Lower leg skin (tissue), 3 donors: ENCODE measurements around the gene ARAP1.

Source experiments
- CTCF ChIP-seq, 3 donors: fragments of 450-650 bp; IDR thresholded peaks; one replicate each; pipeline ENCODE4 v1.5.1; 2016; ENCODE audit warnings: antibody characterized with exemption in 3 of 3, mild to moderate bottlenecking in 3 of 3, moderate library complexity in 2 of 3
- POLR2A ChIP-seq, 2 donors: fragments of 450-650 bp; IDR thresholded peaks; one replicate each; pipeline ENCODE4 v1.6.1; 2016 to 2017; ENCODE audit warnings: antibody characterized with exemption in 2 of 2, mild to moderate bottlenecking in 1 of 2, moderate library complexity in 1 of 2

- TF ChIP-seq CTCF (IDR thresholded peaks at IDR 0.05) (no peak), POLR2A (IDR thresholded peaks at IDR 0.05) (no peak)
Observed at GRCh38 chr11:72759468-72759985, 7.3 kb upstream of the ARAP1 start.
